T-helper 22 cell (primary cell): ENCODE data around the gene HERPUD1.
"Not testable (repeated sequence)": the region's sequence is repeated elsewhere in the genome, so short reads cannot be mapped to it uniquely, and the experiment has no call there.

Source experiments
- DNase-seq: peaks from one replicate; pipeline ENCODE4 v3.0.0-alpha.2; 2020; ENCODE audit warnings: low read depth

HERPUD1 gene

DNA sequence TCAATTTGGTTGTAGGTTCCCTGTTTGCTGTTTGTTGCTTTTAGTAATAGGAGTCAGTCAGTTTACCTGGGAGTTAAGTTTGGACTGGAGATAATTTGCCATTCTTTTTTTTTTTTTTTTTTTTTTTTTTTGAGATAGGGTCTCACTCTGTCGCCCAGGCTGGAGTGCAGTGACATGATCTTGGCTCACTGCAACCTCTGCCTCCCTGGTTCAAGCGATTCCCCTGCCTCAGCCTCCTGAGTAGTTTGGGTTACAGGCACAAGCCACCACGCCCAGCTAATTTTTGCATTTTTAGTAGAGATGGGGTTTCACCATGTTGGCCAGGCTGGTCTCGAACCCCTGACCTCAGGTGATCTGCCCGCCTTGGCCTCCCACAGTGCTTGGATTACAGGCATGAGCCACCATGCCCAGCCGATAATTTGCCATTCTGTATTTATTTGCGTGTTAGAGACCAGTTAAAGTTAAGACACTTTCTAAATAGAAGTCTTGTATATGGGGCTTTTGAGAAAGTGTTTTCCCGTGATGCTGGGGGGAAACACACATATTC lies 2.7 kb downstream of the HERPUD1 start:
- DNase-seq = not testable (repeated sequence)

DNA sequence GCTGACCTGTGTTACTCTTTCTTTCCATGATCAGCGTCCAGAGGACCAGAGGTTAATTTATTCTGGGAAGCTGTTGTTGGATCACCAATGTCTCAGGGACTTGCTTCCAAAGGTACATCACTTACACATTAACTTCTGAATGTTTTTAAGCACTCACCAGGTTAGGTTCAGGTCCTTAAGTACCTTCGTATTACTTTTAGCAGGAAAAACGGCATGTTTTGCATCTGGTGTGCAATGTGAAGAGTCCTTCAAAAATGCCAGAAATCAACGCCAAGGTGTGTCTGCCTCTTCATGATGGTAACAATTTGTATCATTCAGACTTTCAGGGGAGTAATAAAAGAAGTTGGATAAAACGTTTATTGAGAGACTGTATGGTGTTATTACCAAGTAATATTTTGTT lies 3.3 kb downstream of the HERPUD1 start:
- DNase-seq = no peak

- no peak for DNase-seq
These were observed 4.5 kb downstream of the HERPUD1 start for GRCh38 chr16:56936491-56936890.

DNA sequence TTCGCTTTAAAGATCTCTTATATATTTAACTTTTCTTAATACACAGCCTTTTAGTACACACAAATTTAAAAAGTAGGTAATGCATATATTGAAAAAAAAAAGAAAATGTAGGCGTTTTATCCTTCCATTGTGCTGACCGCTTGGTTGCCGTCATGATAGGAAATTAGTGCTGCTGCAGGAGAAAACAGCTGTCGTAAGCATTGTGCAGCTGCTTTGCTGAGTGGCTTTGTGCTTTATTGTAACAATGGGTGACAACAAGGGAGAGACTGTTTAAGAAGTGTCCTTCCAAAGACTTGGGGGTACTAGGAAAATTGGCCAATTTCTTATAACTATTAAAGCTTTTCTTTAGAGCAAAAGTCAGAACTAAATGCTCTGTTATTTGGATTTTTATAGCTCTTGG lies 5.0 kb downstream of the HERPUD1 start:
- no peak for DNase-seq

DNA sequence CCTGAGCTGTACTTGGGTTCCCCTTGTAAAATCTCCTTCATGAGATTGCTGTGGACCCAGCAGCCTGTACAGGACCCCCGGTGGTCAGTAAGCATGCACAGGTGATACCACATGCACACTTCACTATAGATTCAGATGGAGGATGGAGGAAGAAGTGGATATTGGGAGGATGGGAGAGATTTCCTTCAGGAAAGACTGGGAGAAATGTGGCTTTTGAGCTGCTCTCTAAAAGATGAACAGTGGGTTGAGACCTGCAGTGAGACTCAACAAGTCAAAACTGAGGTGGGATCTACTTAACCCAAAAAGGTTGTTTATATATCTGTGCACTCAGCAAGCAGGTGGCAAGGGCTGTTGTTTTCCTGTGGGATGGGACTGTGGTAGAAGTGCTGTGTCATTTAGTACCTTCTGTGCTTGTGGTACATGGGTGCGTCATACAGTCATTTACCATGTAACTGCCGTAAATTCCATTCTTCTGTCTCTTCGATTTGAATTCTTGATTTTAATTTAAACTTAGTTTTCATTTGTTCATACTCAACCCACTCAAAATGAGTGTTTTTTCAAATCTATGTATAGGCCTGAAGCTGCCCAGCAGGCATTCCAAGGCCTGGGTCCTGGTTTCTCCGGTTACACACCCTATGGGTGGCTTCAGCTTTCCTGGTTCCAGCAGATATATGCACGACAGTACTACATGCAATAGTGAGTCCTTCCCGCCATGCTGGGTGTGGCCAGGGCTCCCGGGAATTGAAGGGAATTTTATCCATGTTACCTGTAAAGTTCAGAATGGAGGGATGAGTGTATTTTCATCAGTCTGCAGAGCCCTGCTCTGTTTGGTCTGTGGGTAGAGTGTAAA lies 6.9 kb downstream of the HERPUD1 start:
- peak; percentile 43 for DNase-seq

DNA sequence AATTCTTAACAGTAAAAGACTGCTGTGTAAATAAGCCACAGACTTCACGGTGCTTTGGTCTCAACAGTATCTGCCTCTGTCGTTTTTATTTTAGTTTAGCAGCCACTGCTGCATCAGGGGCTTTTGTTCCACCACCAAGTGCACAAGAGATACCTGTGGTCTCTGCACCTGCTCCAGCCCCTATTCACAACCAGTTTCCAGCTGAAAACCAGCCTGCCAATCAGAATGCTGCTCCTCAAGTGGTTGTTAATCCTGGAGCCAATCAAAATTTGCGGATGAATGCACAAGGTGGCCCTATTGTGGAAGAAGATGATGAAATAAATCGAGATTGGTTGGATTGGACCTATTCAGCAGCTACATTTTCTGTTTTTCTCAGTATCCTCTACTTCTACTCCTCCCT lies 7.9 kb downstream of the HERPUD1 start:
- DNase-seq = no peak

- no peak for DNase-seq
These were observed 9.2 kb downstream of the HERPUD1 start for GRCh38 chr16:56941092-56941491.

DNA sequence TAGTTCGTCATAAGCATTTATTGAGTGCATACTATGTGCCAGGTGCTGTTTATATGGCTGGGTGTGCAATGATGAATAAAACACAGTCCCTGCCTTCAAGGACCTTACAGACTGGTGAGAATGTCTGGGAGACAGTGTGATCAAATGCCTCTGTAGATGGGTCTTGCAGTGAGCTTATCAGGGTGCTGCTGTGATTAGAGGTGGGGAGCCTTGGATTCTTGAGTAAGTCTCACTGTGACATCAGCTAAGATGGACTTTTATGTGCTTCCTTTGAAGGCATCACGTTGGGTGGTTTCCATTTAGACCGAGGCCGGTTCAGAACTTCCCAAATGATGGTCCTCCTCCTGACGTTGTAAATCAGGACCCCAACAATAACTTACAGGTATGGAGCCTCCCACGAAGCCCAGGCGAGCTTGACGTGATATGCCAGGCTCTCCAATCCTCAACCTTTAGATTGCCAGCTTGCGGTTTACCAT lies 10.0 kb downstream of the HERPUD1 start:
- no peak for DNase-seq

GRCh38 chr16:56943761-56944375 lies 11.9 kb downstream of the HERPUD1 start:
- DNase-seq = no peak

GRCh38 chr16:56944954-56945839 lies 13.3 kb downstream of the HERPUD1 start:
- DNase-seq = no peak

DNA sequence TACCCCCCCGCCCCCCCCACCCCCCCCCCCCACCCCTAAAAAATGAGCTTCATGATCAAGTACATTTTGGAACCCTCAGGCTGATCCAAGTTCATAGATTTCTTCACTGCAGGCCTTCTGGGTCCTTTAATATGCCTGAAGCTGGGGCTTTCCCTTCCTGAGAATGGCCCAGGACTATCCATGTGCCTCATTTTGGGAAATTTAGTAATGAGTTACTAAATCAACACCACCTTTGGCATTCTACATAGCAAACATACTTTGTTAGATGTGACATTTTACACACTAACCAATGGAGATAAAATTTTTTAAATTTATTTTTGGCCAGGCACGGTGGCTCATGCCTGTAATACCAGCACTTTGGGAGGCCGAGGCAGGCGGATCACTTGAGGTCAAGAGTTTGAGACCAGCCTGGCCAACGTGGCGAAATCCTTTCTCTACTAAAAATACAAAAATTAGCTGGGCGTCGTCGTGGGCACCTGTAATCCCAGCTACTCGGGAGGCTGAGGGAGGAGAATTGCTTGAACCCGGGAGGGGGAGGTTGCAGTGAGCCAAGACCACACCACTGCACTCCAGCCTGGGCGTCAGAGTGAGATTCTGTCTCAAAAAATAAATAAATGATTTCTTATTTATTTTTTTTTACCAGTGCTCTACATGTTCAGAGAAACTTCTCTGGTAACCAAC lies 14.0 kb downstream of the HERPUD1 start:
- no peak for DNase-seq

DNA sequence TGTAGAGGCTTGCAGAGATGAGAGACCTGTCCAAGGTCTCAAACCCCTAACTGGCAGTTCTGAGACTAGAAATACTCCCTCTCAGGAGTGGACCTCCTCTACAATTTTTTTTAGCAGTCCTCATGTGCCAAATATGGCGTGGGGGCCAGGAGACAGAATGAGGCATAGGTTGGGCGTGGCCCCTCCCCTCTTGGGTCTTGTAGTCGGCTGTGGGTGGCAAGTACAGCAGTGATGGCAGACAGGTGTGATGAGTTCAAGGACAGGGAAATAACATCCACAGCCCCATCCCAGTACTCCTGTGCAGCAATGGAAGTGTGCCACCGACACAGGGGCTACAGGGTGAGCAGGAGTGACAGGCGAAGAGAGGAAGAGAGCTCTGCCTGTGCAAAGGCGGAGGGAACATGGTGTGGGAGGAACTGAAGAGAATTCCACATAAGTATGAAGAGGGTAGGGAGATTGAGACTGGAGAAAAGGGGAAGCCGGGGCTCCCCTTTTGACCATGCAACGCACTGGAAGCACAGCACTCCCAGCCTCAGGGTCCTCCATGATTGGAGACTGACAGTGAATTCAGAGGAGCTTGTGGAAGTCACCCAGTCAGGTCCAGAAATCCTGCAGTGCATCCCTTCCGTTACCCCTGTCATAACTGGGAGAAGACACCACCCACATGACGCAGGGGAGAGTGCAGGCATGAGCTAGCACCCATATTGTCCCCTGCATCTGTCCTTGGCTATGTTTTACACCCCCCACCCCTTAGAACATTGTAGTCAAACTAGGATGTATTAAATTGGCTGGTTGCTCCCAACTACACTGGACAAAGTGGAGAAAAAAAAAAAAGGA lies 15.0 kb downstream of the HERPUD1 start:
- no peak for DNase-seq

- no peak for DNase-seq
These were observed 15.7 kb downstream of the HERPUD1 start for GRCh38 chr16:56947604-56947995.

GRCh38 chr16:56948234-56948633 lies 16.3 kb downstream of the HERPUD1 start:
- no peak for DNase-seq

- DNase-seq = no peak
These were observed 18.1 kb downstream of the HERPUD1 start for GRCh38 chr16:56950051-56950450.

- no peak for DNase-seq
These were observed 18.5 kb downstream of the HERPUD1 start for GRCh38 chr16:56950455-56950854.

DNA sequence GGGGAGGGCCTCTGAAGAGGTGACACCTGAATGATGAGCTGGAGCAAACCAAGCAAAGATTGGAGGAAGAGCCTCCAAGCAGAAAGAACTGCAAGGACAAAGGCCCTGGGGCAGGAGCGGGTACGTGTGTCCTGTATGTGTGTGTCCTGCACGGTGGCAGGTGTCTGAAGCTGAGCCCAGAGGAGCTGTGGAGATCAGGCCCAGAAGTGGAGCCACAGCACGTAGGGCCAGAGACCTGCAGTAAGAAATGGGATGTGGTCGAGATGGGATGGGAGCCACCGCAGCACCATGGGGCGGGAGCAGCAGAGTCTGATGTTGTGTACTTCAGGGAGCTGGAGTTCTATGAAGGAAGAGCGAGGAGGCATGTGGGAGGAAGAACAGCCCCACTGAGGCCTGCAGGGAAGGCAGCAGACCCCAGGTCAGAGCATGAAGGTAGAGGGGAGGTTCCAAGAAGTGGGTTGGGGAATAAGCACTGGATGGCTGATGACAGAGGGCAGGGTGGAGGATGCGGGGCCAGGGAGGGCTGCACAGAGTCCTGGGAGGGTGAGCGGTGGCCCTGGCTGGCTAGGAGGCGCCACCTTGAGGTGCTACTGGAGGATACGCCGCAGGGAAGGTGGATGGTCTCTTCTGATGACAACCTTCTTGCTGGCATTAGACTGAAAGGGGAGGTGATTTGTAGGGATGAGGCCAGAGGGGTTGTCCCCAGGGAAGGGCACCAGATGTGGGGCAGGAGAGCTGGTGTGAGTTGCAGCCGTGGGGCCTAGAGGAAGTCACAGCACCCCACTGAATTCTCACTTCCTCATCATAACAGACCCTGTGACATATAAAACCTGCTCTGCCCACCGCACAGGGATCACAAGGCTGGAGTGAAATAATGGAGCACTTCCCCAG lies 19.2 kb downstream of the HERPUD1 start:
- no peak for DNase-seq

GRCh38 chr16:56953006-56953405 lies 21.1 kb downstream of the HERPUD1 start:
- DNase-seq = no peak

- no peak for DNase-seq
These were observed 24.1 kb downstream of the HERPUD1 start for GRCh38 chr16:56956076-56956475.

DNA sequence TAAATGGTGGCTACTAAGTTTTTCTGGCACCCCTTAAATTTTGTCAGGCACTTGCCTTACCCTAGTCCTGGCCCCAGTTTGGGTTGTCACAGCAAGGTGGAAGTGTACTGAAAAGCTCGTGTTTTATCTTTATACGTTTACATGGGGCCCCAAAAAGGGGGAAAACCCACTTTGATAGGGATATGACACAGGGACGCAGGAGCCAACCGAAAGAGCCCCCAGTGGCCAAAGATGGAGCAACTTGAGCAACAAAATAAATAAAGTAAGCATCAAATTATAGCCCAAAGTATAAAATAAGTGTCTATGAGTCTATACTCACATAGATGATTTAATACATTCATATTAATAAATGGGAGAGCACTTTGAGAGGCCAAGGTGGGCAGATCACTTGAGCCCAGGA lies 24.8 kb downstream of the HERPUD1 start:
- no peak for DNase-seq
